HepG2 (cell line): ENCODE data around the gene LAMA5. TPM values are rescaled to one million over a fixed set of nuclear protein-coding genes. Genes with fewer than 3 reads are reported as not detected.

Experiments
- ARID5B ChIP-seq: IDR thresholded peaks from 2 replicates; pipeline ENCODE4 v1.4.0; 2020; ENCODE audit warnings: mild to moderate bottlenecking, missing genetic modification reagents
- HBP1 ChIP-seq: IDR thresholded peaks from 2 replicates; pipeline ENCODE4 v1.6.1; 2016; ENCODE audit warnings: low read depth, control low read depth
- NFIC ChIP-seq: IDR thresholded peaks from 2 replicates; pipeline ENCODE4 v1.6.1; 2012; ENCODE audit warnings: mild to moderate bottlenecking, low read length, inconsistent platforms
- PRDM15 ChIP-seq: sonication (generic); formaldehyde crosslinking; IDR thresholded peaks from 2 replicates; pipeline ENCODE4 v1.4.0; 2020; ENCODE audit warnings: missing genetic modification reagents
- RBFOX2 ChIP-seq: fragments of 200-400 bp; formaldehyde crosslinking; IDR thresholded peaks from 2 replicates; pipeline ENCODE4 v1.6.1; 2017; ENCODE audit warnings: low read depth, mild to moderate bottlenecking, low read length
- TEAD2 ChIP-seq: sonication (generic); formaldehyde crosslinking; IDR thresholded peaks from 2 replicates; pipeline ENCODE4 v1.9.0; 2021; ENCODE audit warnings: missing genetic modification reagents
- TFDP2 ChIP-seq: sonication (generic); formaldehyde crosslinking; IDR thresholded peaks from 2 replicates; pipeline ENCODE4 v1.4.0; 2020; ENCODE audit warnings: missing genetic modification reagents
- ZFX ChIP-seq: sonication (generic); formaldehyde crosslinking; IDR thresholded peaks from 2 replicates; pipeline ENCODE4 v1.4.0; 2020; ENCODE audit warnings: mild to moderate bottlenecking, low read depth, missing genetic modification reagents, moderate library complexity
- ZNF234 ChIP-seq: sonication (generic); formaldehyde crosslinking; conservative IDR thresholded peaks from 2 replicates; pipeline ENCODE4 v1.5.1; 2020; ENCODE audit warnings: mild to moderate bottlenecking, missing genetic modification reagents
- ZNF503 ChIP-seq: sonication (generic); formaldehyde crosslinking; IDR thresholded peaks from 2 replicates; pipeline ENCODE4 v1.4.0; 2020; ENCODE audit warnings: missing genetic modification reagents
- ZNF629 ChIP-seq: sonication (generic); formaldehyde crosslinking; conservative IDR thresholded peaks from 2 replicates; pipeline ENCODE4 v1.5.0; 2020; ENCODE audit warnings: missing genetic modification reagents
- ZNF660 ChIP-seq: sonication (generic); formaldehyde crosslinking; IDR thresholded peaks from 2 replicates; pipeline ENCODE4 v1.5.1; 2020; ENCODE audit warnings: mild to moderate bottlenecking, low read depth, missing genetic modification reagents, borderline replicate concordance
- ZNF878 ChIP-seq: sonication (generic); formaldehyde crosslinking; IDR thresholded peaks from 2 replicates; pipeline ENCODE4 v1.8.1; 2023; ENCODE audit warnings: mild to moderate bottlenecking, missing genetic modification reagents, moderate library complexity
- polyA plus RNA-seq, 8 experiments: library from polyadenylated mRNA; depleted of rRNA in 3 of 8; stranded (reverse) in 7 of 8; unstranded in 1 of 8; fragments of >200 nt; fragmentation: Illumina TruSeq in 4 of 8; extraction: Trizol in 4 of 8; gene quantifications; 2 replicates each; pipeline versions ENCODE4 v1.2.1 to v1.2.3, GENCODE V29; 2011 to 2016; ENCODE audit warnings: low read depth in 4 of 8, missing spikeins in 1 of 8, mixed read lengths in 1 of 8; ENCODE audit not compliant: insufficient read depth in 1 of 8
- total RNA-seq, 5 experiments: library from RNA; depleted of rRNA; stranded (reverse); fragments of >200 nt; fragmentation: Illumina TruSeq; extraction: Trizol; gene quantifications; 2 replicates each; pipeline ENCODE4 v1.2.3, GENCODE V29; 2016; ENCODE audit warnings: low read depth in 1 of 5

The LAMA5 gene
- total and polyA plus RNA-seq, 2 of the 13 experiments (the other 11 are each of a cell fraction or from before 2014, with no cell fraction given) = 21.0 to 44.7 TPM

GRCh38 chr20:62364911-62365736 is 2.0 kb downstream of the LAMA5 start (continued):
- TF ChIP-seq ARID5B (CRISPR knock-in tag) (no peak), ZFX (CRISPR knock-in tag) (no peak), TEAD2 (CRISPR knock-in tag) (no peak), TFDP2 (no peak), ZNF234 (no peak), ZNF660 (CRISPR knock-in tag) (no peak), PRDM15 (no peak), NFIC (no peak), ZNF878 (CRISPR knock-in tag) (no peak), ZNF503 (CRISPR knock-in tag) (no peak), HBP1 (no peak), RBFOX2 (peak; percentile 49), ZNF629 (CRISPR knock-in tag) (peak; percentile 85)
